K562 (cell line): Measurements from ENCODE around the gene EML3. TPM values are rescaled to one million over a fixed set of nuclear protein-coding genes. Genes with fewer than 3 reads are reported as not detected.

ENCODE experiments used
- BCOR ChIP-seq: fragments of 450-650 bp; IDR thresholded peaks from 2 replicates; pipeline ENCODE4 v1.6.1; 2016
- ETS2 ChIP-seq: IDR thresholded peaks from 2 replicates; pipeline ENCODE4 v1.6.1; 2016; ENCODE audit warnings: borderline replicate concordance, missing genetic modification characterization, mild to moderate bottlenecking, moderate library complexity, missing compliant biosample characterization; ENCODE audit not compliant: poor library complexity, severe bottlenecking
- HCFC1 ChIP-seq: IDR thresholded peaks from 2 replicates; pipeline ENCODE4 v1.6.1; 2012; ENCODE audit warnings: low read depth, low read length, improper control_type of control experiment
- JUND ChIP-seq, 2 experiments: IDR thresholded peaks; 2 replicates in 1 of 2; 3 replicates in 1 of 2; pipeline ENCODE4 v1.6.1; 2011; ENCODE audit warnings: borderline replicate concordance in 2 of 2, low read depth in 2 of 2, low read length in 2 of 2, improper control_type of control experiment in 1 of 2, missing biosample characterization in 1 of 2, missing genetic modification characterization in 1 of 2, missing genetic modification reagents in 1 of 2
- LARP7 ChIP-seq: fragments of 450-650 bp; IDR thresholded peaks from 2 replicates; pipeline ENCODE4 v1.6.1; 2016
- NBN ChIP-seq: fragments of 450-650 bp; IDR thresholded peaks from 2 replicates; pipeline ENCODE4 v1.6.1; 2016; ENCODE audit warnings: low read depth, mild to moderate bottlenecking
- NCOA1 ChIP-seq: fragments of 450-650 bp; IDR thresholded peaks from 2 replicates; pipeline ENCODE4 v1.6.1; 2016; ENCODE audit warnings: low read depth
- NRF1 ChIP-seq, 2 experiments: fragments of 450-650 bp; IDR thresholded peaks in 1 of 2; conservative IDR thresholded peaks in 1 of 2; 2 replicates each; pipeline ENCODE4 v1.6.1; 2014; ENCODE audit warnings: mild to moderate bottlenecking in 2 of 2
- RCOR1 ChIP-seq, 2 experiments: IDR thresholded peaks; 2 replicates each; pipeline ENCODE4 v1.6.1; 2012; ENCODE audit warnings: low read depth in 2 of 2, low read length in 2 of 2, borderline replicate concordance in 1 of 2, improper control_type of control experiment in 1 of 2
- TAL1 ChIP-seq: fragments of 450-650 bp; IDR thresholded peaks from 2 replicates; pipeline ENCODE4 v1.6.1; 2016; ENCODE audit warnings: mild to moderate bottlenecking
- TARDBP ChIP-seq: fragments of 450-650 bp; IDR thresholded peaks from 2 replicates; pipeline ENCODE4 v1.6.1; 2016
- ZKSCAN1 ChIP-seq: fragments of 150-350 bp; IDR thresholded peaks from 2 replicates; pipeline ENCODE4 v1.6.1; 2016; ENCODE audit warnings: low read depth, low read length
- ZNF274 ChIP-seq: IDR thresholded peaks from 2 replicates; pipeline ENCODE4 v1.6.1; 2011; ENCODE audit warnings: low read depth, mild to moderate bottlenecking, low read length, moderate library complexity, borderline replicate concordance
- ZNF561 ChIP-seq: fragments of 450-650 bp; formaldehyde crosslinking; conservative IDR thresholded peaks from 2 replicates; pipeline ENCODE4 v1.4.0; 2020; ENCODE audit warnings: mild to moderate bottlenecking, moderate library complexity
- polyA plus RNA-seq, 8 experiments: library from polyadenylated mRNA; depleted of rRNA in 4 of 8; stranded (reverse) in 5 of 8; unstranded in 3 of 8; fragments of >200 nt; fragmentation: Nextera tagmentation in 2 of 8; fragmentation: Illumina TruSeq in 1 of 8; extraction: Ambion mirVana in 2 of 8; extraction: Trizol in 1 of 8; gene quantifications; 2 replicates each; pipeline versions ENCODE4 v1.2.1 to v1.2.3, GENCODE V29; 2011 to 2014; ENCODE audit warnings: inconsistent platforms in 1 of 8, missing spikeins in 1 of 8
- total RNA-seq, 7 experiments: library from RNA; depleted of rRNA in 6 of 7; stranded (reverse); fragments of >200 nt in 6 of 7; fragmentation: Illumina TruSeq in 2 of 7; extraction: Trizol in 2 of 7; gene quantifications; 2 replicates each; pipeline versions ENCODE4 v1.2.1 to v1.2.3, GENCODE V29; 2011 to 2021; ENCODE audit warnings: low replicate concordance in 1 of 7
- TF ChIP-seq, protein P1 (sequence below), 2 experiments: fragments of 450-650 bp; IDR thresholded peaks; 2 replicates each; pipeline ENCODE4 v1.6.1; 2018; ENCODE audit warnings: mild to moderate bottlenecking in 2 of 2, low read depth in 1 of 2; ENCODE audit not compliant: partially characterized antibody in 2 of 2
- TF ChIP-seq, protein P2 (sequence below): sonication (generic); formaldehyde crosslinking; IDR thresholded peaks from 2 replicates; pipeline ENCODE4 v1.8.0; 2022; ENCODE audit warnings: missing genetic modification reagents, mild to moderate bottlenecking, moderate library complexity, borderline replicate concordance
- TF ChIP-seq, protein P3 (sequence below): fragments of 450-650 bp; IDR thresholded peaks from 2 replicates; pipeline ENCODE4 v1.6.1; 2017; ENCODE audit warnings: antibody characterized with exemption
- TF ChIP-seq, protein P4 (sequence below): fragments of 250-450 bp; sonication (Bioruptor Pico); IDR thresholded peaks from 2 replicates; pipeline ENCODE4 v1.5.0; 2021; ENCODE audit warnings: mild to moderate bottlenecking, borderline replicate concordance

The EML3 gene
- total and polyA plus RNA-seq, 9 of the 15 experiments (the other 6 are each of a cell fraction or from before 2014, with no cell fraction given), result 0.32 to 90.5 (median 26.4) TPM

DNA sequence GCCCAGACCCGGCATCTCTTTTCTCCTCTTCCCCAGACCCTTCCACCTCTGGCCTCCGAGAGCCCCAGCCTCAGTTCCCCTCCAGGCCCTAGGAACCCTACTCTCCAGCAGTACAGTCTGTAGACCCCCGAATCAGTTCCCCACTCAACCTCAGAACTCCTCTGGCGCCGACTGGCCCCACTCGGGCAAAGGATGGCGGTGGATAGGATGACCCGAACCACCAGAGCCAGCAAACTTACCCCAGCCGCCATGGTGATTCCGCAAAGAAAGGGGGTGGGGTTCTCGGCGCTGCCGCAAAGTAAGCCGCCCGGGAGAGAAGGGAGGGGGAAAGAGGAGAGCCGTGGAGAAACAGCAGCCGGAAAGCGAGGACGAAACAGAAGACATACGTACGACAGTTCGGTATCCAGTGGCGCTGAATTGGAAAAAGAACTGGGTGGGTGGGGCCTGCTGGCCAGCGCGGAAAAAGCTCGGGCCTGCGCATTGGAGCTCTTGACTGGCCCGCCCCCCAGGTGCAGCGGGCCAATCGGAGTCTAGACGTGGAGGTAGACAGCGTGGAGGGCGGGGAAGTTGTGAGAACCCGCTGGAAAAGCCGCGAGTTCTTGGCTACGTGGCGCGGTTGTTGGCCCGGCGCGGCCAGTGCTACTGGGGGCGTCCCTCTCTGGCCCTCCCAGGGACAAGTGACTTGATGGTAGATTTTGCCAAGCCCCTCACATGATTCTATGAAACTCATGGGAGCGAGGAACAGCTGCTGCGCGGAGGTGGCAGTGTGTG lies 38.8 kb downstream of the EML3 start, which contains the start of gene EEF1G (continued):
- TF ChIP-seq HCFC1, result peak; percentile 7
- TF ChIP-seq, protein P1, sequence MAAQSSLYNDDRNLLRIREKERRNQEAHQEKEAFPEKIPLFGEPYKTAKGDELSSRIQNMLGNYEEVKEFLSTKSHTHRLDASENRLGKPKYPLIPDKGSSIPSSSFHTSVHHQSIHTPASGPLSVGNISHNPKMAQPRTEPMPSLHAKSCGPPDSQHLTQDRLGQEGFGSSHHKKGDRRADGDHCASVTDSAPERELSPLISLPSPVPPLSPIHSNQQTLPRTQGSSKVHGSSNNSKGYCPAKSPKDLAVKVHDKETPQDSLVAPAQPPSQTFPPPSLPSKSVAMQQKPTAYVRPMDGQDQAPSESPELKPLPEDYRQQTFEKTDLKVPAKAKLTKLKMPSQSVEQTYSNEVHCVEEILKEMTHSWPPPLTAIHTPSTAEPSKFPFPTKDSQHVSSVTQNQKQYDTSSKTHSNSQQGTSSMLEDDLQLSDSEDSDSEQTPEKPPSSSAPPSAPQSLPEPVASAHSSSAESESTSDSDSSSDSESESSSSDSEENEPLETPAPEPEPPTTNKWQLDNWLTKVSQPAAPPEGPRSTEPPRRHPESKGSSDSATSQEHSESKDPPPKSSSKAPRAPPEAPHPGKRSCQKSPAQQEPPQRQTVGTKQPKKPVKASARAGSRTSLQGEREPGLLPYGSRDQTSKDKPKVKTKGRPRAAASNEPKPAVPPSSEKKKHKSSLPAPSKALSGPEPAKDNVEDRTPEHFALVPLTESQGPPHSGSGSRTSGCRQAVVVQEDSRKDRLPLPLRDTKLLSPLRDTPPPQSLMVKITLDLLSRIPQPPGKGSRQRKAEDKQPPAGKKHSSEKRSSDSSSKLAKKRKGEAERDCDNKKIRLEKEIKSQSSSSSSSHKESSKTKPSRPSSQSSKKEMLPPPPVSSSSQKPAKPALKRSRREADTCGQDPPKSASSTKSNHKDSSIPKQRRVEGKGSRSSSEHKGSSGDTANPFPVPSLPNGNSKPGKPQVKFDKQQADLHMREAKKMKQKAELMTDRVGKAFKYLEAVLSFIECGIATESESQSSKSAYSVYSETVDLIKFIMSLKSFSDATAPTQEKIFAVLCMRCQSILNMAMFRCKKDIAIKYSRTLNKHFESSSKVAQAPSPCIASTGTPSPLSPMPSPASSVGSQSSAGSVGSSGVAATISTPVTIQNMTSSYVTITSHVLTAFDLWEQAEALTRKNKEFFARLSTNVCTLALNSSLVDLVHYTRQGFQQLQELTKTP (IDR thresholded peaks at IDR 0.05; ENCODE audit: low read depth in 1 of 2, partially characterized antibody in 2 of 2), result peak in 1 of 2 experiments; percentile 86
- peak; percentile 73 for TF ChIP-seq NBN
- no peak for TF ChIP-seq TAL1
- no peak for TF ChIP-seq ZNF274
- TF ChIP-seq, protein P2, sequence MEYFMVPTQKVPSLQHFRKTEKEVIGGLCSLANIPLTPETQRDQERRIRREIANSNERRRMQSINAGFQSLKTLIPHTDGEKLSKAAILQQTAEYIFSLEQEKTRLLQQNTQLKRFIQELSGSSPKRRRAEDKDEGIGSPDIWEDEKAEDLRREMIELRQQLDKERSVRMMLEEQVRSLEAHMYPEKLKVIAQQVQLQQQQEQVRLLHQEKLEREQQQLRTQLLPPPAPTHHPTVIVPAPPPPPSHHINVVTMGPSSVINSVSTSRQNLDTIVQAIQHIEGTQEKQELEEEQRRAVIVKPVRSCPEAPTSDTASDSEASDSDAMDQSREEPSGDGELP (CRISPR knock-in tag), result peak; percentile 82
- TF ChIP-seq NCOA1, result peak; percentile 22; the same call in 1 of the 2 replicates
- TF ChIP-seq TARDBP, result peak; percentile 52
- peak; percentile 2; the same call in 1 of the 2 replicates for TF ChIP-seq JUND (IDR thresholded peaks at IDR 0.05; ENCODE audit: borderline replicate concordance, low read depth, low read length)
- no peak; the same call in 2 of the 3 replicates for TF ChIP-seq JUND (tag; IDR thresholded peaks at IDR 0.05; ENCODE audit: borderline replicate concordance, low read depth, low read length)
- TF ChIP-seq NRF1 (conservative IDR thresholded peaks at IDR 0.05 in 1 of 2, IDR thresholded peaks at IDR 0.05 in 1 of 2), result peak; percentile 99
- 0 out of 2 replicates have a peak, but pooled peaks have one; percentile 56 for TF ChIP-seq LARP7
- no peak; the same call in 1 of the 2 replicates for TF ChIP-seq ZKSCAN1
- TF ChIP-seq ETS2 (tag), result no peak
- TF ChIP-seq, protein P3, sequence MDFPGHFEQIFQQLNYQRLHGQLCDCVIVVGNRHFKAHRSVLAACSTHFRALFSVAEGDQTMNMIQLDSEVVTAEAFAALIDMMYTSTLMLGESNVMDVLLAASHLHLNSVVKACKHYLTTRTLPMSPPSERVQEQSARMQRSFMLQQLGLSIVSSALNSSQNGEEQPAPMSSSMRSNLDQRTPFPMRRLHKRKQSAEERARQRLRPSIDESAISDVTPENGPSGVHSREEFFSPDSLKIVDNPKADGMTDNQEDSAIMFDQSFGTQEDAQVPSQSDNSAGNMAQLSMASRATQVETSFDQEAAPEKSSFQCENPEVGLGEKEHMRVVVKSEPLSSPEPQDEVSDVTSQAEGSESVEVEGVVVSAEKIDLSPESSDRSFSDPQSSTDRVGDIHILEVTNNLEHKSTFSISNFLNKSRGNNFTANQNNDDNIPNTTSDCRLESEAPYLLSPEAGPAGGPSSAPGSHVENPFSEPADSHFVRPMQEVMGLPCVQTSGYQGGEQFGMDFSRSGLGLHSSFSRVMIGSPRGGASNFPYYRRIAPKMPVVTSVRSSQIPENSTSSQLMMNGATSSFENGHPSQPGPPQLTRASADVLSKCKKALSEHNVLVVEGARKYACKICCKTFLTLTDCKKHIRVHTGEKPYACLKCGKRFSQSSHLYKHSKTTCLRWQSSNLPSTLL, result no peak
- peak; percentile 82 for TF ChIP-seq BCOR
- TF ChIP-seq RCOR1 (IDR thresholded peaks at IDR 0.05; ENCODE audit: borderline replicate concordance in 1 of 2, low read depth in 2 of 2, low read length in 2 of 2), result 0 out of 4 replicates have a peak, but pooled peaks of 1 of the 2 experiments have one; percentile 4
- no peak for TF ChIP-seq ZNF561
- TF ChIP-seq, protein P4, sequence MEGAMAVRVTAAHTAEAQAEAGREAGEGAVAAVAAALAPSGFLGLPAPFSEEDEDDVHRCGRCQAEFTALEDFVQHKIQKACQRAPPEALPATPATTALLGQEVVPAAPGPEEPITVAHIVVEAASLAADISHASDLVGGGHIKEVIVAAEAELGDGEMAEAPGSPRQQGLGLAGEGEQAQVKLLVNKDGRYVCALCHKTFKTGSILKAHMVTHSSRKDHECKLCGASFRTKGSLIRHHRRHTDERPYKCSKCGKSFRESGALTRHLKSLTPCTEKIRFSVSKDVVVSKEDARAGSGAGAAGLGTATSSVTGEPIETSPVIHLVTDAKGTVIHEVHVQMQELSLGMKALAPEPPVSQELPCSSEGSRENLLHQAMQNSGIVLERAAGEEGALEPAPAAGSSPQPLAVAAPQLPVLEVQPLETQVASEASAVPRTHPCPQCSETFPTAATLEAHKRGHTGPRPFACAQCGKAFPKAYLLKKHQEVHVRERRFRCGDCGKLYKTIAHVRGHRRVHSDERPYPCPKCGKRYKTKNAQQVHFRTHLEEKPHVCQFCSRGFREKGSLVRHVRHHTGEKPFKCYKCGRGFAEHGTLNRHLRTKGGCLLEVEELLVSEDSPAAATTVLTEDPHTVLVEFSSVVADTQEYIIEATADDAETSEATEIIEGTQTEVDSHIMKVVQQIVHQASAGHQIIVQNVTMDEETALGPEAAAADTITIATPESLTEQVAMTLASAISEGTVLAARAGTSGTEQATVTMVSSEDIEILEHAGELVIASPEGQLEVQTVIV (CRISPR knock-in tag), result peak; percentile 97
